ENCODE data around the gene AHCYL2. TPM values are rescaled to one million over a fixed set of nuclear protein-coding genes. Genes with fewer than 3 reads are reported as not detected.
"Not testable (repeated sequence)": the region's sequence is repeated elsewhere in the genome, so short reads cannot be mapped to it uniquely, and the experiment has no call there.

AHCYL2 gene
- total RNA-seq, 1 donor from 2014 or later = 6.9 TPM

DNA sequence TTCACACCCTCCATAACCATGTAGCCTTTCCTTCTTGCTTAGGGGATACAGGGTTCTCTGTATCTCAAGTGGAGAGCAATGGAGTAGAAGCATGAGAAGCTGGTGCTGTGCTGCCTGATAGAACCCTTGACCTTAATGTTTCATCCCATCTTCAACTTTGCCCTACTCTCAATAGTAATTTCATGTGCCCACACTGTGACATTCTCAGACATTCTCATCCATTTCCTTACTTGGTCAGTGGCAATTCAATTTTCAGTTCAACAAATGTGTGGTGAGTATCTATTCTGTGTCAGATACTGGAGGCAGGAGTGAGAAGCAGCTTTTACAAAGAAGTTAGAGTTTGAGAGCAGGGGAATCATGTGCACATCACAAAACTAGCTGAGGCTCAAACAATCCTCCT, 225.5 kb downstream of the AHCYL2 start:
- DNase-seq (ENCODE audit: low read depth in 2 of 2) = no peak

DNA sequence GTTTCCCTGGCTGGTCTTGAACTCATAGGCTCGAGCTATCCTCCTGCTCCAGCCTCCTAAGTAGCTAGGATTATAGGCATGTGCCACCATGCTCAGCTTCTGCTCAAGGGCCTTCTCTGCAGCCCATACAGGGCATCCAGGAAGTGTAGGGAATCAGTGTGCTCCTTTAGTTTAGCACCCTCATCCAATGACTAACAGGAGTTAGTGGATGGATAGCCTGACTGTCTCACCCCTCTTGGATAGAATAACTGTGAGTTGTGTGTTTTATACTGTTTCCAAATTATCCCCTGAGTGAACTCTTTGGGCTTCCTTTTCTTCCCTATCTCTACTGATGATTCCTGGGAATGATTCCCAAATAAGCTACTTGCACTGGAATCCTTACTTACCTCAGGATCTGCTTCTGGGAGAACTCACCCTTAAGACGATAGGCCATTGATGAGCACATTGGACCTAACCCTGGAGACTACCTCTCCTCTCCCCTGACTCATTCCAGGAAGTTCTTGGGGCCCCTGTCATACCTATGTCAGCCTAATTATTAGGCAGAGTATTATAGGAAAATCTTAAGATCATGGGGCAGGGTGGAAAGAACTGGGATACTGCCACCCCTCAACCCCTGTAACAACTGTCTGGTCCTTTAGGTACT, 227.9 kb downstream of the AHCYL2 start:
- DNase-seq (ENCODE audit: low read depth in 2 of 2) = no peak

DNA sequence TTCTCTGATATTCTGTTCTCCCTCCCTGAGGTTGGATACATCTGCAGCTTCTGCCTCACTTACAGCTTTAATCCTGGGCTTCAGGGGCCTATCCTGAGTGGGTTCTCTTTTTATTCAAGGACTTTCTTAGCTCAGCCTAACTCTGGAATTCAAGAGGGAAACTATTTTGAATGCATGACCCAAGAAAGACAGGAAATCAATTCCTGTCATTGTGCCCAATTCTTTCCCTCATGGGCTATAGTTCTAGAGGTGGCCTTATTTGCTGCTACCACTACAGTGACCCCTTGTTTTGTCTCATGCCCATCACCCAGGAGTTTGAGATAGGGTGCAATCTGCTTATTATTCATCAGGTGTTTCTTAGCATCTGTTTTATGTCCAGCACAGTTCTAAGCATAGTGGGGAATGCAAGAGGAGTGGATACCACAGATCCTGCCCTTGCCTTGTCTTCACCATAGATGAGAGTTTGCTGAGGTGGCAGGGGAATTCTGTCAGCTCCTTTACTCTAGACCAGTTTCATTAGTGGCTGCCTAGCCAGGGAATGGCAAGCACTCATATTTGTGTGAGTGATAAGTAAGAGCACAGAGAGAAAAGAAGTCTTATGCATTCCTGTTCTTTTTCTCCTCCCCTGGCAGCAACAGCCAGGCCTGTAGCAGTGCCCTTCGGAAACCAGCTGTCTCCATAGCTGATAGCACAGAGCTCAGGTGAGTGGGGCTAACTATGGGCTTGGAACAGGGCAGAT, 228.8 kb downstream of the AHCYL2 start:
- peak in 1 of 2 donors; percentile 11 for DNase-seq (ENCODE audit: low read depth in 2 of 2)

DNA sequence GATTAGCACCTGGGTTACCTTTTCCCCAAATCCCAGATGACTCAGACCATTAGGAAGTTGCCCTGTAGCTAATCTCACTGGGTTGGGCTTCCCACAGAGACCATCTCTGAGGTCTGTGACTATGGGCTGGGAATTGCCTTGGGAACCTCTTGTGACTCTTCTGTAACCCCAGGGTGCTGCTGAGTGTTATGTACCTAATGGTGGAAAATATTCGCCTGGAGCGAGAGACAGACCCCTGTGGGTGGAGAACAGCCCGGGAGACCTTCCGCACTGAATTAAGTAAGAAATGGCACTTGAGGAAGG, 229.4 kb downstream of the AHCYL2 start:
- DNase-seq (ENCODE audit: low read depth in 2 of 2) = no peak

DNA sequence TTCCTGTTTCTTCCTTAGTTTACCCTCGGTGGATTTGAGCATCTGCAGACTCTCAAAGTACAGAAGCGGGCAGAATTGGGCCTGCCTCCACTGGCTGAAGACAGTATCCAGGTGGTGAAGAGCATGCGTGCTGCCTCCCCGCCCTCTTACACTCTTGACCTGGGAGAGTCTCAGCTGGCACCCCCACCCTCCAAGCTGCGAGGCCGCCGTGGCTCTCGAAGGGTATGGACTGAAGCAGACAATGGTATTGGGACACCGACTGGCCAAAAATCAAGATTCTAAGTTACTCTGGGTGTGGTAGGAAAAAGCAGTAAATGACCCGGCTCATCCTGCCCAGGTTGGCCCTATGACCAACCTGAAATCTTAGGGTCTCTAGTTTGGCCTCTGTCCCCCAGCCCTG, 231.6 kb downstream of the AHCYL2 start:
- DNase-seq (ENCODE audit: low read depth in 2 of 2) = no peak

DNA sequence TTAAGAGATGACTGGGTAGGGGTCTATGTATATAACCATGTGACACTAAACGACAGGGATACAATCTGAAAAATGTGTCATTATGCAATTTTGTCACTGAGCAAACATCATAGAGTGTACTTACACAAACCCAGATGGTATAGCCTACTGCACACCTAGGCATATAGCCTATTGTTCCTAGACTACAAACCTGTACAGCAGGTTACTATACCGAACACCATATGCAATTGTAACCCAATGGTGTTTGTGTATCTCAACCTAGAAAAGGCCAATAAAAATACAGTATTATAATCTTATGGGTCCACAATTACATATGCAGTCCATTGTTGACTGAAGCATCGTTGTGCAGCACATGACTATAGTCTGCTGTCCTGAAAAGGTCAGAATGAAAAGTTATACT, 232.3 kb downstream of the AHCYL2 start:
- no peak for DNase-seq (ENCODE audit: low read depth in 2 of 2)

DNA sequence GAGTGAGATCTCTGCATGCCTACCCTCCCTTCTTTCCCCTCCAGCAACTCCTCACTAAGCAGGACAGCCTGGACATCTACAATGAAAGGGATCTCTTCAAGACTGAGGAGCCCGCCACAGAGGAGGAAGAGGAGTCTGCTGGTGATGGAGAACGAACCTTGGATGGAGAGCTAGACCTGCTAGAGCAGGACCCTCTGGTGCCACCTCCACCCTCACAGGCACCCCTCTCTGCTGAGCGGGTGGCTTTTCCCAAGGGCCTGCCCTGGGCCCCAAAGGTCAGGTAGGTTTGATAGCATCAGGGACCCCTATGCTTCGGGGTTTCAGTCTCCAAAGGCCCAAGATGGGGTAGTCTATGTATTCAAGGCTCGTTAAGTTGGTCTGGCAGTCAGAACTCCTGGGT, 233.3 kb downstream of the AHCYL2 start:
- DNase-seq (ENCODE audit: low read depth in 2 of 2) = no peak

DNA sequence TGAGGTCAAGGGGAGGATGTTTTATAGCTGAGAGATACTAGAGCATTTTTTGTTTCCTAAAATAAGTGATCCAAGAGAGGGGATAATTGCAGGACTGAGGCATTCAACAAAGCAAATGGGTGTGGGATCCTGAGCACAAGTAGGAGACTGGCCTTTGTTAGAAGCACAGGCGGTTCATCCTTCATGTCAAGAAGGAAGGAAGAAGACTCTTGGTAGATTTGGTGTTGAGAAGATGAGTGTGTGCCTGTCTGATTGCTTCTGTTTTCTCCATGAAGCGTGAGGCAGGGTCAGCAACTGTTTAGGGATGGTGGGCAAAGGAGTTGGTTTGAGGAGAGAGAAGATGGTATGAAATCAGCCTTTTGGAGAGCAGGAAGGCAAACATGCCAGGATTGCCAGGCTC, 237.0 kb downstream of the AHCYL2 start:
- DNase-seq (ENCODE audit: low read depth in 2 of 2) = no peak

DNA sequence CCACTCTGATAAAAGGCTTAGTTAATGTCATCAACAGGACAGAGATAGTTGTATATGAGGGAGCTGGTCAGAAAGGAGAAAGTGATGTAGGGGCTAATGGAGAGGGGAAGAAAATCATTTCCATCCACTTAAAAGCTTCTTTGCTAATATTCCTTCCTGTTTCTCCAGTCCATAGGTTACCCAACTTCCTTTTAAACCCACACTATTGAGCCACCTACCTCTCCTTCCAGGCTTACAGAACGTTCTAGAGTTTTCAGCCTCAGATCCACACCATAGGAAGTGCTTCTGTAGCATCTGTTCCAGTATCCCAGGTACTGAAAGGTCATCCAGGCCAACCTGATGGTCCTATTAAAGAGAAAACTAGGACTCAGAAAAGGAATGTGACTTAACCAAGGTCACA, 237.6 kb downstream of the AHCYL2 start:
- no peak for DNase-seq (ENCODE audit: low read depth in 2 of 2)

DNA sequence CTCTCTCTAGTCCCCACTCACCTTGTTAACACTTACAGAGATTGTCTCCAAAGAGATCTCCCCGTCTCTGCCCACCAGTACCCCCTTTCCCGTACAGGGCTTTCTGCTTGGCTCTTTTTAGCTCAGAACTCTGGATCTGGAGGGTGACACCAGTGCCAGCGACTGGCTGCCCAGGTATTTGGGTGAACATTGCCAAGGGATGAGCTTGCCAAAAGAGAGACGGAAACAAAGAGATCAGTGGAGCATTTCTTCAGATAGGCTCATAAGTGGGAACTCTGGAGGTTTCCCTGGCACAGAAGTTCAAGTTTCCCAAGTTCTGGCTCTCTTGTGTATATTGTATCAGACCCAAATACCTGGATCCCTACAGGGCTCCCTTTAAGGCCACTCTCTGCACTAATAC, 239.4 kb downstream of the AHCYL2 start:
- DNase-seq (ENCODE audit: low read depth in 2 of 2) = no peak

DNA sequence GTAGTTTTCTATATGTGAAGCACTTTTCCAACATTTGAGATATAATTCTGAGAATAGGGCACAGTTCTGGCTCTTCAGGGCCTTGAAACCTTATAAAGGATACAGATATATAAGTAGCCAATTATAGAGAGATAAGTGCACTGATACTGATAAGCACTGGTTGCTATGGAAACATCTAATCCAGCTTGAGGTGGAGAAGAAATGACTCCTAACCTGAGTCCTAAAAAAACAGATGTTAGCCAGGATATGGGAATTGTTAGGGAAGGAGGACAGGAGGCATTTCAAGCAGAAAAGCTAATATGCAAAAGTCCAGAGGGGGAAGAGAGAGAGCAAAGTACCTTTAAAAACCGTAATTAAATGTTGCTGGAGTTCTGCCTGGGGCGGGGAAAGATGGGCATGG, 240.2 kb downstream of the AHCYL2 start:
- DNase-seq (ENCODE audit: low read depth in 2 of 2) = no peak

DNA sequence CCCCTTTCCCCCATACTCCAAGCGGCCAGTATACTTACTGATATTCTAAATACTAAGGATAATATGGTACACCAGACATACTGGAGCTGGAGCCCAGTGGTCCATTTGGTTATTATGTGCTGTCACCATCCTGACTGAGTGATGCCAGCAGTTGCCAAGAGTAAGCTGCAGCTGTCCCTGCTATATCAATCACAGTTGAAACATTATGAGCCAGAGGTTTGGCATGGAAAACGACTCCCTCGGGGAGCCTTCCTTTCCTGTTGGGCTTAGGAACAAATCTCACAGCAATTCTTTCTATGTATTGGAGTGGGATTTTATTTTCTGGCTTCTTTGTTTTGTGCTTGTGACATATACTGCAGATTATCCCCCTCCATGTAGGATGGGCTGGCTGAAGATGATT, 242.0 kb downstream of the AHCYL2 start:
- DNase-seq (ENCODE audit: low read depth in 2 of 2) = no peak

DNA sequence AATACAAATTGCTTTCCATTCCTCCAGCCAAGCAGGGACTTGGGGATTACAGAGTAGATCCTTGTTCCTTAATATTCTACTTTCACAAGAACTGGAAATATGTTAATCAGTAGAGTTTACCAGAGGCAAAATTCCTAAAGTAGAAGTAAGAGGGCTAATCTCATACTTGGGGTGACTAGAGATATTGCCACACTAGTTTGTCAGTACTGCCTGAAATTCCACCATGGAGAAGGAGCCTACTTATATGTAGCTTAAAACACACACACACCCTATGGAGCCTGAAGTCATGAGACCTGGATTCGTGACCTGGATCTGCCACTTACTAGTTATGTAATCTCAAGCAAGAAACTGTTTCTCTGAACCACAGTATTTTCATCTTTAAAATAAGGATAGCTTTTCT, 243.3 kb downstream of the AHCYL2 start:
- no peak for DNase-seq (ENCODE audit: low read depth in 2 of 2)

DNA sequence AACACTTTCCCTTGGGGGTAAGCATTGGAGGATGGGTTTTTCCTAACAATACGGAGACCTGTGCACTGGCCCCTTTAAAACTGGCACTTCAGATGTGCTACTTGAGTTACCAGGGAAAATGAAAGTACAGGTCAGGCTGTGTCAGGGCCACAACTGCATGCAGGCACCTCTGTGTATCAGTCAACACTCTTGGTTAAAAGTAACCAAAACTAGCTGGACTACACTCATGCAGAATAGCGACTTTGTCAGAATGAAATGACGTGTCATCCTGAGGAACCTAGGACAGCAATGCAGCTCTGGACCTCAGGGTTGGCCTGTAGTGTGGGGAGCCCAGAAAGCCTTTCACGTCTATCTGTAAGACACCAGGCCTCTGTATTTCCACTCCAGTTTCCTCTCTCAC, 243.7 kb downstream of the AHCYL2 start:
- peak in 1 of 2 donors; percentile 18 for DNase-seq (ENCODE audit: low read depth in 2 of 2)

DNA sequence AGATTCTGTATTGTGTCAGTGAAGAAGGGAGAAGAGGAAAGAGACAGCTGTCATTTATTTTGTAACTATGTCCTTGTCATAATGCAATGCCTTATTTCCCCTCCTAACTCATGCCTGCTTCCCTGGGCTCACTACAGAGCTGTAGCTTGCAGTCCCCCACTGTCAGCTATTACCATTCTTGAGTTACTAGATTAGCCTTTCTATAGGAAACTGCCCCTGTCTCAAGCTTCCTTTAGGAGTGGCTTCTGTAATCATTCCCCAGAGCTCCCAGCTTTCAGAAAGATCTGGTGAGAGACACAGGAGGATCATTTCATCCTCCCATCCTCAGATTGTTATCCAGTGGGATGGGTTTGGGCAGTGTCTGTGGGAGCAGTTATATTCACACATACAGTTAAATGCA, 245.1 kb downstream of the AHCYL2 start:
- no peak for DNase-seq (ENCODE audit: low read depth in 2 of 2)

DNA sequence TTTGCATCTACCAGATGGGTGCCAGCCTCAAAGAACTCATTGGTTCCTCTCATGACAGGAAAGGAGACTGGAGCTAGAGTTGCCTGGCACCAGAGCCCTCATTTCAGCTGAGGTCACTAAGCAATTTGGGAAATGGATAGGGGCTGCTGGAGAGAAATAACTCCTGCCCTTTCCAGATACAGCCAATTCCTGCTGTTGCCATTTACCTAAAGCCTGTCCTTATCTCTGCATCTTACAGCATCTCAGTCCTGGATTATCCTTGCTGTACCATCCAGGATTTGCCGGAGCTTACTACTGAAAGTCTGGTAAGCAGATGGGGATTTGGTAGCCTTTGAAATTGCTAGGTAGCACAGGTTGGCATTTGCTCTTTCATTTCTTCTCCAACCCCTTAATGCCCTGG, 245.6 kb downstream of the AHCYL2 start:
- DNase-seq (ENCODE audit: low read depth in 2 of 2) = no peak

DNA sequence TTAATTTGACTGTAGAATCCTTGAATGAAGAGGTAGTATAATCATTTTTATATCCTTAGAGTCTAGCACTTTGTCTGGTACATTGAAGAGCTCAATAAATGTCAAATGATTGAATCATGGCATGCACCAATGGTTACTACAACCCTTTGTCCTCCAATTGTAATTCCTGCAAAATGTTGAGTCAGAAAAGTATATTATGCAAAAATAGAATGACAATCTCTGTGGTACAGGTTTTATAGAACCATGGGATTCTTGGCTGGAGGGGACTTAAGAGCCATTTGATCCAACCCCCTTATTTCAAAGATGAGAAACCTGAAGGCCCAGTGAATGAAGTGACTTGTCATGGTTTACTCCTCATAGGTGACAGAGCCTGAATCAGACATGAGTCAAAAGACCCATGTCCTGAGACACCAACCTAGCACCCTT, 246.6 kb downstream of the AHCYL2 start:
- DNase-seq (ENCODE audit: low read depth in 2 of 2) = no peak

DNA sequence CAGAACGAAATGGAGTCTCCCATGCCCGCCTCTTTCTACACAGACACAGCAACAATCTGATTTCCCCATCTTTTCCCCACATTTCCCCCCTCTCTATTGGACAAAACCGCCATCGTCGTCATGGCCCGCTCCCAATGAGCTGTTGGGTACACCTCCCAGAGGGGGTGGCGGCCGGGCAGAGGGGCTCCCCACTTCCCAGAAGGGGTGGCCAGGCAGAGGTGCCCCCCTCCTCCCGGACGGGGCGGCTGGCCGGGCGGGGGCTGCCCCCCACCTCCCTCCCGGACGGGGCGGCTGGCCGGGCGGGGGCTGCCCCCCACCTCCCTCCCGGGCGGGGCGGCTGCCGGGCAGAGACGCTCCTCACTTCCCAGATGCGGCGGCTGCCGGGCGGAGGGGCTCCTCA, 251.1 kb downstream of the AHCYL2 start:
- not testable (repeated sequence) for DNase-seq (ENCODE audit: low read depth in 2 of 2)

DNA sequence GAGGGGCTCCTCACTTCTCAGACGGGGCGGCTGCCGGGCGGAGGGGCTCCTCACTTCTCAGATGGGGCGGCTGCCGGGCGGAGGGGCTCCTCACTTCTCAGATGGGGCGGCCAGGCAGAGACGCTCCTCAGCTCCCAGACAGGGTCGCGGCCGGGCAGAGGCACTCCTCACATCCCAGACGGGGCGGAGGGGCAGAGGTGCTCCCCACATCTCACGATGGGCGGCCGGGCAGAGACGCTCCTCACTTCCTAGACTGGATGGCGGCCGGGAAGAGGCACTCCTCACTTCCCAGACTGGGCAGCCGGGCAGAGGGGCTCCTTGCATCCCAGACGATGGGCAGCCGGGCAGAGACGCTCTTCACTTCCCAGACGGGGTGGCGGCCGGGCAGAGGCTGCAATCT, 251.6 kb downstream of the AHCYL2 start:
- DNase-seq (ENCODE audit: low read depth in 2 of 2) = not testable (repeated sequence)
